H9 (cell line): ENCODE results near the gene RHEBL1. TPM values are rescaled to one million over a fixed set of nuclear protein-coding genes. Genes with fewer than 3 reads are reported as not detected.

ENCODE experiments used
- DNase-seq: peaks from one replicate; pipeline ENCODE4 v3.0.0-alpha.2; 2017
- H2AFZ ChIP-seq: one replicate; pipeline ENCODE4 v1.6.1; 2013; ENCODE audit warnings: mild to moderate bottlenecking, low read length, control low read depth, moderate library complexity
- H2AK5ac ChIP-seq: 2 replicates; pipeline ENCODE4 v1.6.1; 2013; ENCODE audit warnings: low read length, control low read depth, mixed read lengths; ENCODE audit not compliant: insufficient read length
- H2BK120ac ChIP-seq: one replicate; pipeline ENCODE4 v1.6.1; 2013; ENCODE audit warnings: low read depth, mild to moderate bottlenecking, low read length, control low read depth, inconsistent platforms; ENCODE audit not compliant: poor library complexity, severe bottlenecking
- H2BK12ac ChIP-seq: 2 replicates; pipeline ENCODE4 v1.6.1; 2013; ENCODE audit warnings: low read length, control low read depth, mixed read lengths, low read depth; ENCODE audit not compliant: insufficient read length
- H2BK15ac ChIP-seq: 2 replicates; pipeline ENCODE4 v1.6.1; 2013; ENCODE audit warnings: low read depth, low read length, control low read depth
- H2BK20ac ChIP-seq: one replicate; pipeline ENCODE4 v1.6.1; 2013; ENCODE audit warnings: low read depth, mild to moderate bottlenecking, low read length, control low read depth, inconsistent platforms; ENCODE audit not compliant: poor library complexity, severe bottlenecking
- H2BK5ac ChIP-seq: 2 replicates; pipeline ENCODE4 v1.6.1; 2013; ENCODE audit warnings: low read length, control low read depth, mixed read lengths; ENCODE audit not compliant: insufficient read length
- H3K14ac ChIP-seq: 2 replicates; pipeline ENCODE4 v1.6.1; 2013; ENCODE audit warnings: low read length, control low read depth; ENCODE audit not compliant: insufficient read depth
- H3K18ac ChIP-seq: 2 replicates; pipeline ENCODE4 v1.6.1; 2013; ENCODE audit warnings: low read depth, mild to moderate bottlenecking, mixed read lengths, low read length, control low read depth; ENCODE audit not compliant: insufficient read length
- H3K23ac ChIP-seq: 2 replicates; pipeline ENCODE4 v1.6.1; 2013; ENCODE audit warnings: low read length, control low read depth, mixed read lengths, low read depth; ENCODE audit not compliant: insufficient read length
- H3K23me2 ChIP-seq: 2 replicates; pipeline ENCODE4 v1.6.1; 2013; ENCODE audit warnings: low read depth, mild to moderate bottlenecking, mixed read lengths, low read length, control low read depth; ENCODE audit not compliant: insufficient read length, poor library complexity, severe bottlenecking
- H3K27ac ChIP-seq: 2 replicates; pipeline ENCODE4 v1.5.1; 2013; ENCODE audit warnings: low read length, control low read depth, mixed read lengths, low read depth; ENCODE audit not compliant: insufficient read length
- H3K27me3 ChIP-seq: 2 replicates; pipeline ENCODE4 v1.6.1; 2013; ENCODE audit warnings: low read length, control low read depth, inconsistent platforms; ENCODE audit not compliant: insufficient read depth
- H3K4ac ChIP-seq: 2 replicates; pipeline ENCODE4 v1.6.1; 2013; ENCODE audit warnings: low read depth, mild to moderate bottlenecking, control low read depth, inconsistent platforms, low read length, moderate library complexity
- H3K4me1 ChIP-seq: 2 replicates; pipeline ENCODE4 v1.6.1; 2013; ENCODE audit warnings: low read length, control low read depth, inconsistent platforms; ENCODE audit not compliant: insufficient read depth
- H3K4me2 ChIP-seq: 2 replicates; pipeline ENCODE4 v1.6.1; 2013; ENCODE audit warnings: low read length, control low read depth, mixed read lengths; ENCODE audit not compliant: insufficient read length, insufficient read depth
- H3K56ac ChIP-seq: 2 replicates; pipeline ENCODE4 v1.6.1; 2013; ENCODE audit warnings: low read depth, mild to moderate bottlenecking, mixed read lengths, low read length, control low read depth; ENCODE audit not compliant: insufficient read length
- H3K79me1 ChIP-seq: 2 replicates; pipeline ENCODE4 v1.6.1; 2013; ENCODE audit warnings: low read depth, mild to moderate bottlenecking, moderate library complexity, low read length, control low read depth, inconsistent platforms; ENCODE audit not compliant: insufficient read depth, poor library complexity, severe bottlenecking
- H3K79me2 ChIP-seq: 2 replicates; pipeline ENCODE4 v1.6.1; 2013; ENCODE audit warnings: low read length, control low read depth, inconsistent platforms; ENCODE audit not compliant: insufficient read depth
- H3K9ac ChIP-seq: 2 replicates; pipeline ENCODE4 v1.6.1; 2013; ENCODE audit warnings: low read length, control low read depth, mixed read lengths; ENCODE audit not compliant: insufficient read length; ENCODE audit errors: extremely low read depth
- H3K9me3 ChIP-seq: one replicate; pipeline ENCODE4 v1.6.1; 2013; ENCODE audit warnings: low read depth, low read length, inconsistent platforms; ENCODE audit not compliant: control insufficient read depth
- H3T11ph ChIP-seq: one replicate; pipeline ENCODE4 v1.6.1; 2013; ENCODE audit warnings: mild to moderate bottlenecking, low read length, control low read depth, inconsistent platforms
- H4K20me1 ChIP-seq: one replicate; pipeline ENCODE4 v1.6.1; 2013; ENCODE audit not compliant: control insufficient read depth, insufficient read length, insufficient read depth
- H4K5ac ChIP-seq: 2 replicates; pipeline ENCODE4 v1.6.1; 2013; ENCODE audit warnings: low read depth, mild to moderate bottlenecking, mixed read lengths, low read length, control low read depth; ENCODE audit not compliant: insufficient read length
- H4K8ac ChIP-seq: replicated peaks from 2 replicates; pipeline ENCODE4 v1.6.1; 2013; ENCODE audit warnings: low read length, control low read depth, mixed read lengths, low read depth; ENCODE audit not compliant: insufficient read length
- H4K91ac ChIP-seq: 2 replicates; pipeline ENCODE4 v1.6.1; 2013; ENCODE audit warnings: low read depth, mild to moderate bottlenecking, moderate library complexity, mixed read lengths, low read length, control low read depth; ENCODE audit not compliant: insufficient read length
- H3K27ac Mint-ChIP-seq, 3 experiments: 2 replicates in 2 of 3; 3 replicates in 1 of 3; pipeline ENCODE4 v1.8.0; 2020 to 2021; ENCODE audit warnings: mixed read lengths in 3 of 3, mild to moderate bottlenecking in 1 of 3, moderate library complexity in 1 of 3
- H3K27me3 Mint-ChIP-seq: 2 replicates; pipeline ENCODE4 v1.8.0; 2021; ENCODE audit warnings: low read depth, mild to moderate bottlenecking, moderate library complexity, mixed read lengths
- H3K36me3 Mint-ChIP-seq, 3 experiments: 2 replicates in 2 of 3; 3 replicates in 1 of 3; pipeline ENCODE4 v1.8.0; 2020 to 2021; ENCODE audit warnings: low read depth in 3 of 3, mixed read lengths in 3 of 3; ENCODE audit not compliant: insufficient read depth in 1 of 3
- H3K4me1 Mint-ChIP-seq, 2 experiments: 2 replicates each; pipeline ENCODE4 v1.8.0; 2020; ENCODE audit warnings: mixed read lengths in 2 of 2
- H3K4me3 Mint-ChIP-seq, 2 experiments: 2 replicates in 1 of 2; 3 replicates in 1 of 2; pipeline ENCODE4 v1.8.0; 2020 to 2021; ENCODE audit warnings: mild to moderate bottlenecking in 2 of 2, mixed read lengths in 2 of 2, moderate library complexity in 1 of 2
- H3K9me3 Mint-ChIP-seq, 2 experiments: 2 replicates in 1 of 2; 3 replicates in 1 of 2; pipeline ENCODE4 v1.8.0; 2020; ENCODE audit warnings: mild to moderate bottlenecking in 2 of 2, mixed read lengths in 2 of 2, moderate library complexity in 1 of 2
- CTCF ChIP-seq: fragments of 200-600 bp; sonication (generic); conservative IDR thresholded peaks from 3 replicates; pipeline ENCODE4 v1.8.0; 2021; ENCODE audit warnings: antibody characterized with exemption, mild to moderate bottlenecking
- WGBS: extraction: QIAGEN DNeasy Blood & Tissue Kit; methylation state at CpG from one replicate; pipeline ENCODE4 v1.1.7; 2013; ENCODE audit warnings: missing lambda C conversion rate, low lambda C conversion rate, mixed read lengths; ENCODE audit not compliant: insufficient read length; ENCODE audit errors: extremely low coverage; 5-methylcytosine and 5-hydroxymethylcytosine counted together
- total RNA-seq: library from RNA; stranded (reverse); gene quantifications from 2 replicates; pipeline ENCODE4 v1.2.1, GENCODE V29; 2021

Gene RHEBL1
- total RNA-seq, 1 experiment from 2014 or later, result 4.0 TPM

GRCh38 chr12:49033611-49034285 is 36.0 kb downstream of the RHEBL1 start:
- Histone ChIP-seq H3K4me1 (no peaks in the 10 kb centered on the region), H3K27me3 (no peaks in the 10 kb centered on the region), H2BK20ac (no peak overlapping the region), H3K14ac (no peak overlapping the region), H3K18ac (no peak overlapping the region), H3K56ac (no peak overlapping the region), H3K79me1 (no peaks in the 10 kb centered on the region), H2AK5ac (no peak overlapping the region), H2BK15ac (no peak overlapping the region), H2BK5ac (no peak overlapping the region), H2BK120ac (no peak overlapping the region), H3K79me2 (no peaks in the 10 kb centered on the region), H3K23ac (no peak overlapping the region), H3K9me3 (no peaks in the 10 kb centered on the region), H3T11ph (no peak overlapping the region), H3K4ac (no peak overlapping the region), H4K8ac (no peak overlapping the region), H3K23me2 (no peaks in the 10 kb centered on the region), H3K9ac (no peak overlapping the region), H2BK12ac (no peak overlapping the region), H3K4me2 (no peak overlapping the region), H2AFZ (no peak overlapping the region), H4K91ac (no peak overlapping the region), H4K20me1 (no peaks in the 10 kb centered on the region), H3K27ac (no peak overlapping the region), H4K5ac (no peak overlapping the region)
- Mint-ChIP-seq H3K9me3 (no peaks in the 10 kb centered on the region), H3K36me3 (peaks cover 35 to 90% (median 86%) of the 10 kb centered on the region in 3 experiments; a peak in 6 of 7 replicates), H3K4me1 (no peaks in the 10 kb centered on the region), H3K4me3 (no peak overlapping the region; a peak in 1 of 5 replicates), H3K27ac (no peak overlapping the region), H3K27me3 (no peaks in the 10 kb centered on the region)
- no CpG with 5 or more reads among the region's 12 CpGs for WGBS
- DNase-seq, result no peak
- no peak for TF ChIP-seq CTCF
